Measurements from ENCODE around the gene NCK2.

GRCh38 chr2:105924932-105925331 lies 180.2 kb downstream of the NCK2 start:
- TF ChIP-seq CTCF (IDR thresholded peaks at IDR 0.05) (no peak), ZC3H11A (IDR thresholded peaks at IDR 0.05) (no peak), RCOR1 (IDR thresholded peaks at IDR 0.05; ENCODE audit: low read depth, low read length) (no peak), TP53 (CRISPR knock-in tag; IDR thresholded peaks at IDR 0.05) (no peak), KDM1A (IDR thresholded peaks at IDR 0.05; ENCODE audit: low read depth) (no peak), PBX3 (IDR thresholded peaks at IDR 0.05) (no peak), RNF2 (IDR thresholded peaks at IDR 0.05; ENCODE audit: borderline replicate concordance, low read depth) (no peak), MAX (IDR thresholded peaks at IDR 0.05) (no peak), SMC3 (IDR thresholded peaks at IDR 0.05) (no peak), REST (IDR thresholded peaks at IDR 0.05) (no peak)

All from A549 (cell line).